Measurements from ENCODE around the gene C13orf46. TPM values are rescaled to one million over a fixed set of nuclear protein-coding genes. Genes with fewer than 3 reads are reported as not detected.

Gene C13orf46
- total RNA-seq, 2 experiments from 2014 or later, result 1.6 to 1.9 TPM

GRCh38 chr13:113950451-113951245 lies 23.2 kb downstream of the C13orf46 start:
- POLR2A ChIA-PET, result no interaction called here
- H3K36me3 Mint-ChIP-seq (ENCODE audit: low read depth), result peaks cover 8% of the 10 kb centered on the region
- intact Hi-C loops (cut with micrococcal nuclease), result no loop called here
- peak; percentile 31 for ATAC-seq
- H3K9me3 Mint-ChIP-seq, result no peaks in the 10 kb centered on the region
- H3K4me1 Mint-ChIP-seq (ENCODE audit: low read depth), result peaks cover 5% of the 10 kb centered on the region
- H3K27me3 Mint-ChIP-seq, result no peaks in the 10 kb centered on the region
- no peak overlapping the region for H3K4me3 Mint-ChIP-seq
- DNase-seq, result no peak
- TF ChIP-seq CTCF (IDR thresholded peaks at IDR 0.05), result no peak
- H3K27ac Mint-ChIP-seq, result no peak overlapping the region
- CTCF ChIA-PET, result no interaction called here

GRCh38 chr13:113949546-113949945 lies 24.3 kb downstream of the C13orf46 start:
- H3K36me3 Mint-ChIP-seq (ENCODE audit: low read depth), result peaks cover 2% of the 10 kb centered on the region
- CTCF ChIA-PET, result no interaction called here
- no peaks in the 10 kb centered on the region for H3K9me3 Mint-ChIP-seq
- DNase-seq (no peak), ATAC-seq (no peak)
- peaks cover 5% of the 10 kb centered on the region for H3K4me1 Mint-ChIP-seq (ENCODE audit: low read depth)
- POLR2A ChIA-PET, result no interaction called here
- no peaks in the 10 kb centered on the region for H3K27me3 Mint-ChIP-seq
- intact Hi-C loops (cut with micrococcal nuclease), result loop anchor here (2.0 kb wide), 1 partner anchor 277 kb away; no protein-coding TSS in a partner anchor
- no peak overlapping the region for H3K4me3 Mint-ChIP-seq
- no peak for TF ChIP-seq CTCF (IDR thresholded peaks at IDR 0.05)
- no peak overlapping the region for H3K27ac Mint-ChIP-seq

GRCh38 chr13:113948034-113948742 lies 25.7 kb downstream of the C13orf46 start:
- ChIA-PET POLR2A (no interaction called here), CTCF (no interaction called here)
- Mint-ChIP-seq H3K4me1 (ENCODE audit: low read depth) (peaks cover 5% of the 10 kb centered on the region), H3K9me3 (no peaks in the 10 kb centered on the region), H3K4me3 (no peak overlapping the region), H3K36me3 (ENCODE audit: low read depth) (no peaks in the 10 kb centered on the region), H3K27me3 (no peaks in the 10 kb centered on the region), H3K27ac (no peak overlapping the region)
- no peak for DNase-seq
- ATAC-seq, result no peak
- intact Hi-C loops (cut with micrococcal nuclease), result loop anchor here (2.0 kb wide), 1 partner anchor 279 kb away; no protein-coding TSS in a partner anchor
- TF ChIP-seq CTCF (IDR thresholded peaks at IDR 0.05), result no peak

- ATAC-seq (no peak), DNase-seq (no peak)
- POLR2A ChIA-PET, result interaction anchor here (1.2 kb wide), 1 partner anchor 11 kb away, joined by 3 read pairs; no protein-coding TSS in a partner anchor
- Mint-ChIP-seq H3K4me3 (no peak overlapping the region), H3K27ac (no peak overlapping the region), H3K27me3 (no peaks in the 10 kb centered on the region), H3K9me3 (no peaks in the 10 kb centered on the region), H3K4me1 (ENCODE audit: low read depth) (peaks cover 5% of the 10 kb centered on the region), H3K36me3 (ENCODE audit: low read depth) (no peaks in the 10 kb centered on the region)
- CTCF ChIA-PET, result interaction anchor here (1.0 to 1.7 kb wide), 2 partner anchors 133 to 279 kb away, joined by 3 to 5 read pairs; no protein-coding TSS in a partner anchor
- no peak for TF ChIP-seq CTCF (IDR thresholded peaks at IDR 0.05)
- intact Hi-C loops (cut with micrococcal nuclease), result loop anchor here (2.0 kb wide), 1 partner anchor 279 kb away; no protein-coding TSS in a partner anchor
Observed at GRCh38 chr13:113947311-113948033, 26.4 kb downstream of the C13orf46 start.
